Measurements from ENCODE around the gene GP9.
"Not testable (repeated sequence)": the region's sequence is repeated elsewhere in the genome, so short reads cannot be mapped to it uniquely, and the experiment has no call there.

Gene GP9

GRCh38 chr3:129103296-129103695 lies 42.7 kb downstream of the GP9 start:
- Histone ChIP-seq H3K4me3 (ENCODE audit: low read depth, low read length) (no peak overlapping the region), H3K36me3 (ENCODE audit: control insufficient read depth, insufficient read depth, low read length) (peaks cover 9% of the 10 kb centered on the region; the same call in 1 of the 2 replicates), H3K27me3 (ENCODE audit: control insufficient read depth, insufficient read depth, low read length) (no peaks in the 10 kb centered on the region), H3K9ac (ENCODE audit: low read length) (no peak overlapping the region), H3K27ac (ENCODE audit: low read depth, low read length) (no peak overlapping the region), H3K4me1 (ENCODE audit: control insufficient read depth, insufficient read depth, low read length) (no peaks in the 10 kb centered on the region; the same call in 1 of the 2 replicates), H3K9me3 (ENCODE audit: control insufficient read depth, insufficient read depth, low read depth, low read length) (no peaks in the 10 kb centered on the region)

GRCh38 chr3:129104051-129104450 lies 43.5 kb downstream of the GP9 start:
- no peak overlapping the region for H3K9ac ChIP-seq (ENCODE audit: low read length)
- no peak overlapping the region for H3K27ac ChIP-seq (ENCODE audit: low read depth, low read length)

GRCh38 chr3:129104498-129105079 lies 44.0 kb downstream of the GP9 start:
- H3K4me3 ChIP-seq (ENCODE audit: low read depth, low read length), result no peak overlapping the region
- no peaks in the 10 kb centered on the region for H3K27me3 ChIP-seq (ENCODE audit: control insufficient read depth, insufficient read depth, low read length)
- H3K36me3 ChIP-seq (ENCODE audit: control insufficient read depth, insufficient read depth, low read length), result peaks cover 12% of the 10 kb centered on the region; the same call in 1 of the 2 replicates
- H3K4me1 ChIP-seq (ENCODE audit: control insufficient read depth, insufficient read depth, low read length), result no peaks in the 10 kb centered on the region; the same call in 1 of the 2 replicates
- H3K27ac ChIP-seq (ENCODE audit: low read depth, low read length), result no peak overlapping the region
- no peak overlapping the region for H3K9ac ChIP-seq (ENCODE audit: low read length)
- H3K9me3 ChIP-seq (ENCODE audit: control insufficient read depth, insufficient read depth, low read depth, low read length), result no peaks in the 10 kb centered on the region

More at GRCh38 chr3:129104051-129104450, 43.5 kb downstream of the GP9 start:
- Histone ChIP-seq H3K9me3 (ENCODE audit: control insufficient read depth, insufficient read depth, low read depth, low read length) (no peaks in the 10 kb centered on the region), H3K4me3 (ENCODE audit: low read depth, low read length) (no peak overlapping the region), H3K36me3 (ENCODE audit: control insufficient read depth, insufficient read depth, low read length) (peaks cover 12% of the 10 kb centered on the region; the same call in 1 of the 2 replicates), H3K4me1 (ENCODE audit: control insufficient read depth, insufficient read depth, low read length) (no peaks in the 10 kb centered on the region; the same call in 1 of the 2 replicates), H3K27me3 (ENCODE audit: control insufficient read depth, insufficient read depth, low read length) (no peaks in the 10 kb centered on the region)

GRCh38 chr3:129105862-129106261 lies 45.3 kb downstream of the GP9 start:
- H3K4me3 ChIP-seq (ENCODE audit: low read depth, low read length), result no peak overlapping the region
- H3K4me1 ChIP-seq (ENCODE audit: control insufficient read depth, insufficient read depth, low read length), result no peaks in the 10 kb centered on the region; the same call in 1 of the 2 replicates
- peaks cover 17% of the 10 kb centered on the region for H3K36me3 ChIP-seq (ENCODE audit: control insufficient read depth, insufficient read depth, low read length)
- H3K9me3 ChIP-seq (ENCODE audit: control insufficient read depth, insufficient read depth, low read depth, low read length), result no peaks in the 10 kb centered on the region
- no peaks in the 10 kb centered on the region for H3K27me3 ChIP-seq (ENCODE audit: control insufficient read depth, insufficient read depth, low read length)
- H3K27ac ChIP-seq (ENCODE audit: low read depth, low read length), result no peak overlapping the region
- no peak overlapping the region for H3K9ac ChIP-seq (ENCODE audit: low read length)

DNA sequence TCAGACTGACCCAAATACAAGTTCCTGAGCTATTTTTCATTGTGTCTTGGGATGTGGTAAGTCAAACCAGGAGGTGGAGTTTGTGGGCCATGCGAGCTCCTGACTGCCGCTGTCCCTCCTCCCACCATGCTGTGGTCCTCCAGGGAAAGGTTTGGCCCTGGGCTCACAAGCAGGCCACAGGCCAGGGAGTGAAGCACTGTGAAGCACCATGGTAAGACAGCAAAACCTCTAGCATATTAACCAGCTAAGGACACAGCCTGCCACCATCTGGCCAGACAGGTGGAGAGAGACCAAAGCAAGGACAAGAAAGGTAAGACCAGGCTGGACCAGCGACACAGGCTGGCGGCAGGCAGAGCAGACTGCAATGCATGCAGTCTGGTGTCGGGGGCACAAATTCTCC lies 45.7 kb downstream of the GP9 start:
- no peak overlapping the region for H3K27ac ChIP-seq (ENCODE audit: low read depth, low read length)
- H3K9ac ChIP-seq (ENCODE audit: low read length), result no peak overlapping the region
- H3K4me3 ChIP-seq (ENCODE audit: low read depth, low read length), result no peak overlapping the region
- peaks cover 17% of the 10 kb centered on the region for H3K36me3 ChIP-seq (ENCODE audit: control insufficient read depth, insufficient read depth, low read length)
- H3K27me3 ChIP-seq (ENCODE audit: control insufficient read depth, insufficient read depth, low read length), result no peaks in the 10 kb centered on the region
- no peaks in the 10 kb centered on the region for H3K9me3 ChIP-seq (ENCODE audit: control insufficient read depth, insufficient read depth, low read depth, low read length)
- H3K4me1 ChIP-seq (ENCODE audit: control insufficient read depth, insufficient read depth, low read length), result no peaks in the 10 kb centered on the region; the same call in 1 of the 2 replicates

GRCh38 chr3:129106866-129107565 lies 46.4 kb downstream of the GP9 start:
- peaks cover 17% of the 10 kb centered on the region for H3K36me3 ChIP-seq (ENCODE audit: control insufficient read depth, insufficient read depth, low read length)
- H3K4me3 ChIP-seq (ENCODE audit: low read depth, low read length), result no peak overlapping the region
- no peak overlapping the region for H3K27ac ChIP-seq (ENCODE audit: low read depth, low read length)
- H3K4me1 ChIP-seq (ENCODE audit: control insufficient read depth, insufficient read depth, low read length), result no peaks in the 10 kb centered on the region; the same call in 1 of the 2 replicates
- H3K9ac ChIP-seq (ENCODE audit: low read length), result no peak overlapping the region
- no peaks in the 10 kb centered on the region for H3K27me3 ChIP-seq (ENCODE audit: control insufficient read depth, insufficient read depth, low read length)
- no peaks in the 10 kb centered on the region for H3K9me3 ChIP-seq (ENCODE audit: control insufficient read depth, insufficient read depth, low read depth, low read length)

- H3K4me3 ChIP-seq (ENCODE audit: low read depth, low read length), result no peak overlapping the region
- H3K4me1 ChIP-seq (ENCODE audit: control insufficient read depth, insufficient read depth, low read length), result no peaks in the 10 kb centered on the region; the same call in 1 of the 2 replicates
- H3K27me3 ChIP-seq (ENCODE audit: control insufficient read depth, insufficient read depth, low read length), result no peaks in the 10 kb centered on the region
- no peak overlapping the region for H3K27ac ChIP-seq (ENCODE audit: low read depth, low read length)
- no peaks in the 10 kb centered on the region for H3K9me3 ChIP-seq (ENCODE audit: control insufficient read depth, insufficient read depth, low read depth, low read length)
- H3K9ac ChIP-seq (ENCODE audit: low read length), result peak overlapping the region; percentile 20
- H3K36me3 ChIP-seq (ENCODE audit: control insufficient read depth, insufficient read depth, low read length), result peaks cover 21% of the 10 kb centered on the region
Observed at GRCh38 chr3:129107793-129108192, 47.2 kb downstream of the GP9 start.

GRCh38 chr3:129111076-129111780 lies 50.6 kb downstream of the GP9 start:
- H3K9ac ChIP-seq (ENCODE audit: low read length); H3K9me3 ChIP-seq (ENCODE audit: control insufficient read depth, insufficient read depth, low read depth, low read length); H3K27me3 ChIP-seq (ENCODE audit: control insufficient read depth, insufficient read depth, low read length); H3K27ac ChIP-seq (ENCODE audit: low read depth, low read length); H3K4me3 ChIP-seq (ENCODE audit: low read depth, low read length): not testable (repeated sequence)
- peaks cover 21% of the 10 kb centered on the region for H3K36me3 ChIP-seq (ENCODE audit: control insufficient read depth, insufficient read depth, low read length)
- H3K4me1 ChIP-seq (ENCODE audit: control insufficient read depth, insufficient read depth, low read length), result peaks cover 17% of the 10 kb centered on the region
